Uterus (tissue), 4 donors: Measurements from ENCODE around the gene ARL4C. TPM values are rescaled to one million over a fixed set of nuclear protein-coding genes. Genes with fewer than 3 reads are reported as not detected.

Source experiments
- DNase-seq, 2 donors: peaks; one replicate each; pipeline ENCODE4 v3.0.0-alpha.2; 2019 to 2020
- H3K27ac ChIP-seq, 2 donors: fragments of 200-600 bp; sonication (generic); 1 replicate in 1 of 2; 2 replicates in 1 of 2; pipeline ENCODE4 v1.5.1; 2016 to 2018
- H3K27me3 ChIP-seq, 2 donors: fragments of 200-600 bp; sonication (generic); one replicate each; pipeline ENCODE4 v1.5.1; 2018 to 2019; ENCODE audit warnings: control low read depth in 1 of 2
- H3K36me3 ChIP-seq, 2 donors: fragments of 200-600 bp; sonication (generic); one replicate each; pipeline ENCODE4 v1.5.1; 2019; ENCODE audit warnings: control low read depth in 1 of 2
- H3K4me1 ChIP-seq, 2 donors: fragments of 200-600 bp; sonication (generic); one replicate each; pipeline ENCODE4 v1.5.1; 2018 to 2019; ENCODE audit warnings: control low read depth in 1 of 2
- H3K4me3 ChIP-seq, 2 donors: fragments of 200-600 bp; sonication (generic); 1 replicate in 1 of 2; 2 replicates in 1 of 2; pipeline ENCODE4 v1.5.1; 2018 to 2019; ENCODE audit warnings: mild to moderate bottlenecking in 1 of 2
- H3K9me3 ChIP-seq, 2 donors: fragments of 200-600 bp; sonication (generic); one replicate each; pipeline ENCODE4 v1.5.1; 2019; ENCODE audit warnings: control low read depth in 1 of 2
- CTCF ChIP-seq, 4 experiments: fragments of 200-600 bp in 2 of 4; fragments of 450-650 bp in 2 of 4; sonication (generic) in 2 of 4; IDR thresholded peaks; one replicate each; pipeline ENCODE4 v1.5.1; 2016 to 2019; ENCODE audit warnings: antibody characterized with exemption in 4 of 4, mild to moderate bottlenecking in 2 of 4, moderate library complexity in 1 of 4
- POLR2A ChIP-seq, 2 donors: fragments of 450-650 bp; IDR thresholded peaks; one replicate each; pipeline ENCODE4 v1.6.1; 2016; ENCODE audit warnings: antibody characterized with exemption in 2 of 2, mild to moderate bottlenecking in 1 of 2, moderate library complexity in 1 of 2
- intact Hi-C: fragments of 100-400 bp; cut with DNase I; formaldehyde crosslinking; loops from one replicate; pipeline ENCODE4 v1.15.1; 2023; ENCODE audit warnings: low total_unique reads
- total RNA-seq, 4 donors: library from RNA; depleted of rRNA in 3 of 4; stranded (reverse); fragments of >200 nt in 3 of 4; gene quantifications; one replicate each; pipeline versions ENCODE4 v1.1.0 to v1.2.4, GENCODE V29; 2014 to 2023
- donor health status: DM: yes; HTN: yes; CAD: no.

ARL4C gene
- total RNA-seq, 4 donors from 2014 or later, result 3.0 to 15.6 (median 3.1) TPM; not detected in 1

- H3K4me3 ChIP-seq, result no peak overlapping the region
- no peaks in the 10 kb centered on the region for H3K27me3 ChIP-seq
- intact Hi-C loops, result no loop called here
- TF ChIP-seq CTCF (IDR thresholded peaks at IDR 0.05) (peak in 3 of 4 experiments; percentile 23 to 54 (median 42)), POLR2A (IDR thresholded peaks at IDR 0.05) (no peak)
- H3K27ac ChIP-seq, result no peak overlapping the region
- DNase-seq, result peak in 1 of 2 donors; percentile 18
- no peaks in the 10 kb centered on the region for H3K36me3 ChIP-seq
- no peaks in the 10 kb centered on the region for H3K9me3 ChIP-seq
- H3K4me1 ChIP-seq, result peaks cover 0 to 4% of the 10 kb centered on the region in 2 donors
Measured at GRCh38 chr2:234500394-234501006, 3.6 kb upstream of the ARL4C start.

GRCh38 chr2:234497594-234498235 is 834 bp upstream of the ARL4C start:
- DNase-seq, result no peak
- intact Hi-C loops, result no loop called here

GRCh38 chr2:234496055-234496834 is 636 bp downstream of the ARL4C start:
- Histone ChIP-seq H3K36me3 (no peaks in the 10 kb centered on the region), H3K27ac (peak overlapping the region; percentile 55 to 62), H3K4me1 (peaks cover 0 to 4% of the 10 kb centered on the region in 2 donors), H3K4me3 (peak overlapping the region; percentile 16 to 53), H3K27me3 (no peaks in the 10 kb centered on the region), H3K9me3 (no peaks in the 10 kb centered on the region)
- TF ChIP-seq POLR2A (IDR thresholded peaks at IDR 0.05) (no peak), CTCF (IDR thresholded peaks at IDR 0.05) (no peak)
- intact Hi-C loops, result no loop called here
- peak in 1 of 2 donors; percentile 20 for DNase-seq

More at GRCh38 chr2:234497594-234498235, 834 bp upstream of the ARL4C start:
- no peak for TF ChIP-seq POLR2A (IDR thresholded peaks at IDR 0.05)
- TF ChIP-seq CTCF (IDR thresholded peaks at IDR 0.05), result no peak
- Histone ChIP-seq H3K4me1 (peaks cover 0 to 4% of the 10 kb centered on the region in 2 donors), H3K9me3 (no peaks in the 10 kb centered on the region), H3K4me3 (peak overlapping the region; percentile 29 to 31), H3K27ac (peak overlapping the region; percentile 62 to 70), H3K36me3 (no peaks in the 10 kb centered on the region), H3K27me3 (no peaks in the 10 kb centered on the region)

GRCh38 chr2:234495251-234496054 is 1.4 kb downstream of the ARL4C start:
- TF ChIP-seq CTCF (IDR thresholded peaks at IDR 0.05), result no peak
- TF ChIP-seq POLR2A (IDR thresholded peaks at IDR 0.05), result no peak
- Histone ChIP-seq H3K36me3 (no peaks in the 10 kb centered on the region), H3K9me3 (no peaks in the 10 kb centered on the region), H3K27ac (no peak overlapping the region), H3K4me3 (peak overlapping the region; percentile 16 to 53), H3K4me1 (peaks cover 0 to 4% of the 10 kb centered on the region in 2 donors), H3K27me3 (no peaks in the 10 kb centered on the region)
- no peak for DNase-seq
- intact Hi-C loops, result no loop called here
